HG03139 (cell line): ENCODE data around the gene IFT172.
"Not testable (repeated sequence)": the region's sequence is repeated elsewhere in the genome, so short reads cannot be mapped to it uniquely, and the experiment has no call there.

Experiments
- ATAC-seq: cut with Tn5 transposase; IDR thresholded peaks from one replicate; pipeline ENCODE4 v1.9.1; 2021; ENCODE audit not compliant: unreplicated experiment

IFT172 gene

DNA sequence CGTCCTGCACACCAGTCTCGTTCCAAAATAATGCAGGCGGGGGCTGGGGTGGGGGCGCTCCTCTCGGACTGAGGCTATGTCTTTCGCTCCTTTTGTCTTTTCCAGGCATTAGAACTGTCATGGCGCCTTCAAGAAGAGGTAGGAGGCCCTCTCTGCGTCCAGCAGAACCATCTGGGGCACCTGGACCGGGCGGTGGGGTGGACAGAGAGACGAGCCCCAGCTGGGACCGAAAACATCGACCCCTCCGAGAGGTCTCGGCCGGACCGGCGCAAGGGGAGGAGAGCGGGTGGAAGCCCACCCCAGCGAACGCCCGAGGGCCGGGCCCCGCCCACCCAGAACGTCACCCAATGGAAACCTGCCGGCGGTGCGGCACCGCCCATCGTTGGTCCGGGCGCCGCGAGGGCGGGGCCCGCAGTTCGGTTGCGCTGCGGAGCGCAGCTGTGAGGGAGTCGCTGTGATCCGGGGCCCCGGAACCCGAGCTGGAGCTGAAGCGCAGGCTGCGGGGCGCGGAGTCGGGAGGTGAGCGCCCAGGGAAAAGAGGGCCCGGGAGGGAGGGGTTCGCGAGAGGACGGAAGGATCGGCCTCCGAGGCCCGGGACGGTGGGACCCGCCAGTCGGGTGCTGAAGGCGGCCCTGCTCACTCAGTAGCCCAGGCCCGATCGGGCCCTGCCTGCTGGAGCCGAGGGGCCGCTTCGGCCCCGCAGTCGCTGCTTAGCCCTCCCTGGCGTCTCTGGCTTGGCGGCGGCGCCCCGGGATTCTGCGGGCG lies 61.1 kb downstream of the IFT172 start, which contains the start of gene NRBP1:
Gene NRBP1 (plus strand): TSS at position 419 of the 765 bp plus-strand sequence. CDS start 4,643 bp downstream, outside the sequence.
- ATAC-seq: peak; percentile 77

GRCh38 chr2:27427863-27428212 lies 61.7 kb downstream of the IFT172 start:
- ATAC-seq: no peak

DNA sequence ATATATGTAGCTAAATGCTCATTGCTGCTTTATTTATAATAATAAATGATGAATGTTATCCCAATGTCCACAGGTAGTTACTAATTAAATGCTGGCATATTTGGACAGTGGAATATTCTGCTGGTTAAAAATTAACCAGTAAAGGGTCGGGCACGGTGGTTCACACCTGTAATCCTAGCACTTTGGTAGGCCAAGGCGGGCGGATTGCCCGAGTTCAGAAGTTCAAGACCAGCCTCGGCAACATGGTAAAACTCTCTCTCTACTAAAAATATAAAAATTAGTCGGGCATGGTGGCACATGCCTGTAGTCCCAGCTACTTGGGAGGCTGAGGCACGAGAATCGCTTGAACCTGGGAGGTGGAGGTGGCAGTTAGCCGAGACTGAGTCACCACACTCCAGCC lies 64.5 kb downstream of the IFT172 start:
- not testable (repeated sequence) for ATAC-seq

DNA sequence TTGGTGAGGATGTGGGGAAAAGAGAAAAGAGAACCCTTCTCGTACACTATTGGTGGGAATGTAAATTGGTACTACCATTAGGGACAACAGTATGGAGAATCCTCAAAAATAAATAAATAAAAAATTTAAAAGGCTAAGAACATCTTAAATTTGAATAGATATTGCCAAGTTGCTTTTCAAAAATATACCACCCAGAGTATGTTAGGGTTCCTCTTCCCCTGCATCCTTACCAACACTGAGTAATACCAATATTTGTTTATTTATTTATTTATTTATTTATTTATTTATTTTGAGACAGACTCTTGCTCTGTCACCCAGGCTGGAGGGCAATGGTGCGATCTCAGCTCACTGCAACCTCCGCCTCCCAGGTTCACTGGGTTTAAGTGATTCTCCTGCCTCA lies 66.6 kb downstream of the IFT172 start:
- no peak for ATAC-seq

DNA sequence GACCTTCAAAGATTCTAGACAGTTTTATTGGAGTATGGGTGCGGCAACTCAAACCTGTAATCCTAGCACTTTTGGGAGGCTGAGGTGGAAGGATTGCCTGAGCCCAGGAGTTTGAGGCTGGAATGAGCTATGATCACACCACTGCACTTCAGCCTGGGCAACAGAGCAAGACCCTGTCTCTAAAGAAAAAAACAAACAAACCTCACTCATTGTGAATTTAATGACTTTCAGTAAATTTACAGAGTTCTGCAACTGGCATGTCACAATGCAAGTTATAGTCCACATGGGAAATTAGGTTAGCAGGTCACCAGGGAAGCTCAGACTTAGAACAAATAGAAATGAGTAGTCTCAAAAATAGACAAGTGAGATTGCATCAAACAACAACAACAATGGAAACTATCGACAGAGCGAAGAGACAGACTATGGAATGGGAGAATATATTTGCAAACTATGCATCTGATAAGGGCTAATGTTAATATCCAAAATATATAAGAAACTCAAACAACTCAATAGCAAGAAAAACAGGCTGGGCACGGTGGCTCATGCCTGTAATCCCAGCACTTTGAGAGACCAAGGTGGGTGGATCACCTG lies 67.8 kb downstream of the IFT172 start:
- no peak for ATAC-seq

DNA sequence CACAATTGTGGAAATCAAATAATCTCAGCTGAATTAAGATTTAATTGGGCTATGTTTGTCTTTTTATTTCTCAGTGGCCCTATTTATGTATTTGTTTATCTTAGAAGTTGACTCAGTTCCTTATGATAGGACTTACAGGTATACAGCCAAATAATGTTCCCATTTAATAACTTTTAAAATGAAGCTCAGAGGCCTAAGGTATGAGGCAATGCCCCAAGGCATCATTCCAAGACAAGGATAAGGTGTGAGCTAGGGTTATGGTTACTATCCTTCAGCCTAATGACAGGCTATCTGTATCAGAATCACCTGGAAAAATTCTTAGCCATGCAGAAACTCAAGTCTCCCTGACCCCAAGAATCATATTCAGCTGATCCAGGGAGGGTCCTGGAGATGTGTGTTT lies 68.5 kb downstream of the IFT172 start:
- no peak for ATAC-seq

DNA sequence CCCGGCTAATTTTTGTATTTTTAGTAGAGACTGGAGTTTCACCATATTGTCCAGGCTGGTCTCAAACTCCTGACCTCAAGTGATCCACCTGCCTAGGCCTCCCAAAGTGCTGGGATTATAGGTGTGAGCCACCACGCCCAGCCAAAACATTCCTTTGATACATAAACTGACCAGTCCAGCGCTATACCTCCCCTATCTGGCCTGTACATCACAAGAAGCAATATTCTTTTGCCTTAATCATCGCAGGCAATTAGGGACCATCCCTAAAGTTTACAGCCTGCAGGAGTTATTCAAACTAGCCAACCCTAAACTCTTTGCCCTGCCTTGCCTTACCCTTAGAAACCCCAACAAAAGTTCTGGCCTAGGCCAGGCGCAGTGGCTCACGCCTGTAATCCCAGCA lies 73.4 kb downstream of the IFT172 start:
- no peak for ATAC-seq

DNA sequence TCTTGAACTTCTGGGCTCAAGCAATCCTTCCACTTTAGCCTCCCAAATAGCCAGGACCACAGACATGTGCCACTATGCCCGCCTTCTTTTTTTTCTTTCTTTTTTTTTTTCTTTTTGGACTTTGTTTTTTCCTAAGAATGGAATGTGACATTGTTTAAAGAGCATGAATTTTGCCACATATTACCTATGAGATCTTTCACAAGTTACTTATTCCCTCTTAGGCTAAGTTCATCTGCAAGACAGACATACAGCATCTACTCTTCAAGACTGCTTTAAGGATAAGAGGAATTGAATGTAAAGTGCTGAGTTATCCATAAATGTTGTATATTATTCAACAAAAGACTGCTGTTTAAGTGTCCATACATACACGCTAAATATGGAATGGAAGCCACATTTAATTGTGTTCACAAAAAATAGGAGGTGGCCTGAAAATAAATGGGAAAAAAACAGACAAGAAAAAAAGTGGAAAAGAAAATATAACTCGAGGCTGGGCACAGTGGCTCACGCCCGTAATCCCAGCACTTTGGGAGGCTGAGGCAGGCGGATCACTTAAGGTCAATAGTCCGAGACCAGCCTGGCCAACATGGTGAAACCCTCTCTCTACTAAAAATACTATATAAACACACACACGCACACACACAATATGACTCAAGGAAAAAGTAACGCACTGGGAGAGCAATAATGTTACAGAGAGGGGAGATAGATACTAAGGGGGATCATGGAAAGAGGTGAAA lies 77.0 kb downstream of the IFT172 start:
- ATAC-seq: no peak

- ATAC-seq: peak; percentile 89
Observed at GRCh38 chr2:27409321-27410073, 80.0 kb downstream of the IFT172 start, which contains the start of gene PPM1G. Gene PPM1G, minus strand, starts transcription at chr2:27409591. Its CDS starts 169 bp downstream, at chr2:27409422.

DNA sequence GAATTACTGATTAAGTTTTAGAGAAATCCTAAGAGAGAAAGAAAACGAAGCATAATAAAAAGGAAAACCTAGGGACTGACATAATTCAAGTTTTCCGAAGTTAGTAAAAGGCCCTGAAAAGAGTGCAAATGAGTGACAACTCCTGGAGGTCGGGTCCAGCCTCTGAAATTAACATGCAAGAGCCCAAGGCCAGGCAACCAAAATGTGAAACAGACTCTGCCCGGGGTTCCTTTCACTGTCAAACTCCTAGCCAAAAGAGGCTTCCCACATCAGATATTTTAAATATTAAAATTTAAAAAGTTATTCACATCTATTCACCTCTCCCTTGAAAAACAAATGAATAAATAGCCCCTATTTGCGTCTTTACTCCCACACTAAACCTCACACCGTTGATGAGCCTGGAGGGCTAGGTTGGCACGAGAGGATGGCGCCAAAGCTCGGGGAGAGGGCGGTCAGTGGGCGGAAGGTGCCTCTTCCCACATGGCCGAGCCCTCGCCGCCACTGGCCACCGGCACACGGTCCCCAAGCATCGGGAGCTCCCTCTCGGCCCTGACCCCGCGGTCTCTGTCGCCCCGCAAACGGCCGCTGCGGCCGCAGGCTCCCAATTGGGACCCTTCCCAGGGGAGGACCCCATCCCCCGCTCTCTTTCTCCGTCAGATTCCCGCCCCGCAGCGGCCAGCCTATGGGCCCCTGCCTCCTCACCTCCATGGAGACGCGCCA lies 80.8 kb downstream of the IFT172 start:
- ATAC-seq: peak; percentile 30

GRCh38 chr2:27407798-27408491 lies 81.6 kb downstream of the IFT172 start:
- ATAC-seq: no peak

DNA sequence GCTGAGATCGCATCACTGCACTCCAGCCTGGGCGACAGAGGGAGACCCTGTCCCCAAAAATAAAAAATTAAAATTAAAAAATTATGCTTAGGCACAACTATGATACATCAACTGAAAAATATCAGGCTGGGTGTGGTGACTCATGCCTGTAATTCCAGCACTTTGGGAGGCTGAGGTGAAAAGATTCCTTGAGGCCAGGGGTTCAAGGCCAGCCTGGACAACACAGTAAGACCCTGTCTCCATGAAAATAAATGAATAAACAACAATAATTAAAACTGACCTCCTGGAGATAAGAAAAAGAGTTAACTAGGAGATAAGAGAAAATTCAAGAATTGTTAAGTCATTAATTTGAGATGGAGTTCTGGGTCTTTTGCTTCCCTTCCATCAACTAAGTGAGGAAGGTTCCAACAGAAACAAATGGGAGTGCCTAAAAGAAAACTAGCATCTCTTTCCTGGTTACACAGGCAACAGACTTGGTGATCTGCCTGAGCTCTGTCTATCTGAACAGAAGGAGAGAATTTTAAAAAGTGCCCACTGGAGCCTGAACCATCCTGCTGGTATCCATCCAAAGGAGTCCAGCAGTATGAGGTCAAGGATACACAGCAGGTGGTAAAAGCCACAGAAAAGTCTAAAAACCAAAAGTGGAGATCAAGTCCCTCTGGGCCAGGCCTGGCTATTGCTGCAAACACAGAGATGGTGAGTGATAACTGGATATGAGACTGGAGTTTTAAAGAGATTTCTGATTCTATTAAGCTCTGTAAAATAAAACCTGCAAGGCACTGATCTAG lies 89.0 kb downstream of the IFT172 start:
- no peak for ATAC-seq

DNA sequence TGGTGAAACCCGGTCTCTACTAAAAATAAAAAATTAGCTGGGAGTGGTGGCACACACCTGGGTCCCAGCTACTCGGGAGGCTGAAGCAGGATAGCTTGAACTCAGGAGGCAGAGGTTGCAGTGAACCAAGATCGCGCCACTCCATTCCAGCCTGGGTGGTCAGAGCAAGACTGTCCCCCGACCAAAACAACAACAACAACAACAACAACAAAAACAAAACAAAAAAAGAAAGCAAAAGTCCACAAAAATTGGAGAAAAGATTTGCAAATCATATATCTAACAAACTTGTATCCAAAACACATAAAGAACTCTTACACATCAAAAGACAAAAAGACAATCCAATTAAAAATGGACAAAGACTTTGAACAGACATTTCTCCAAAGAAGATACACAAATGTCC lies 90.6 kb downstream of the IFT172 start:
- no peak for ATAC-seq
